Fibroblast of peridontal ligament (primary cell): ENCODE measurements around the gene CAMTA1.

Source experiments
- DNase-seq: peaks from one replicate; pipeline ENCODE4 v3.0.0-alpha.2; 2010; ENCODE audit errors: extremely low read depth

The CAMTA1 gene

GRCh38 chr1:6928106-6928885 lies 143.0 kb downstream of the CAMTA1 start:
- DNase-seq = no peak

- DNase-seq = no peak
These were observed 145.6 kb downstream of the CAMTA1 start for GRCh38 chr1:6930732-6931300.

- peak; percentile 3 for DNase-seq
These were observed 150.2 kb downstream of the CAMTA1 start for GRCh38 chr1:6935361-6935883.

GRCh38 chr1:6935911-6936690 lies 150.8 kb downstream of the CAMTA1 start:
- DNase-seq = no peak

GRCh38 chr1:6937048-6937447 lies 151.8 kb downstream of the CAMTA1 start:
- DNase-seq = no peak

GRCh38 chr1:6939363-6939762 lies 154.1 kb downstream of the CAMTA1 start:
- DNase-seq = no peak

GRCh38 chr1:6941786-6942185 lies 156.5 kb downstream of the CAMTA1 start:
- DNase-seq = no peak

- DNase-seq = no peak
These were observed 157.7 kb downstream of the CAMTA1 start for GRCh38 chr1:6942990-6943389.

- no peak for DNase-seq
These were observed 159.2 kb downstream of the CAMTA1 start for GRCh38 chr1:6944434-6944833.

GRCh38 chr1:6947952-6948351 lies 162.7 kb downstream of the CAMTA1 start:
- no peak for DNase-seq

- no peak for DNase-seq
These were observed 163.2 kb downstream of the CAMTA1 start for GRCh38 chr1:6948416-6948815.

GRCh38 chr1:6948861-6949260 lies 163.6 kb downstream of the CAMTA1 start:
- DNase-seq = no peak

- no peak for DNase-seq
These were observed 164.9 kb downstream of the CAMTA1 start for GRCh38 chr1:6950001-6950765.

- no peak for DNase-seq
These were observed 166.3 kb downstream of the CAMTA1 start for GRCh38 chr1:6951536-6951935.

- DNase-seq = no peak
These were observed 168.0 kb downstream of the CAMTA1 start for GRCh38 chr1:6953216-6953615.

GRCh38 chr1:6953907-6954364 lies 168.7 kb downstream of the CAMTA1 start:
- no peak for DNase-seq

- no peak for DNase-seq
These were observed 169.3 kb downstream of the CAMTA1 start for GRCh38 chr1:6954591-6954990.

- no peak for DNase-seq
These were observed 170.3 kb downstream of the CAMTA1 start for GRCh38 chr1:6955357-6956094.

- no peak for DNase-seq
These were observed 171.4 kb downstream of the CAMTA1 start for GRCh38 chr1:6956488-6957159.

- DNase-seq = no peak
These were observed 172.1 kb downstream of the CAMTA1 start for GRCh38 chr1:6957341-6957740.
